GM21367 (cell line): ENCODE data around the gene ABCB6.
"Not testable (repeated sequence)": the region's sequence is repeated elsewhere in the genome, so short reads cannot be mapped to it uniquely, and the experiment has no call there.

Source experiments
- ATAC-seq: cut with Tn5 transposase; IDR thresholded peaks from one replicate; pipeline ENCODE4 v1.9.1; 2021; ENCODE audit not compliant: unreplicated experiment

ABCB6 gene

DNA sequence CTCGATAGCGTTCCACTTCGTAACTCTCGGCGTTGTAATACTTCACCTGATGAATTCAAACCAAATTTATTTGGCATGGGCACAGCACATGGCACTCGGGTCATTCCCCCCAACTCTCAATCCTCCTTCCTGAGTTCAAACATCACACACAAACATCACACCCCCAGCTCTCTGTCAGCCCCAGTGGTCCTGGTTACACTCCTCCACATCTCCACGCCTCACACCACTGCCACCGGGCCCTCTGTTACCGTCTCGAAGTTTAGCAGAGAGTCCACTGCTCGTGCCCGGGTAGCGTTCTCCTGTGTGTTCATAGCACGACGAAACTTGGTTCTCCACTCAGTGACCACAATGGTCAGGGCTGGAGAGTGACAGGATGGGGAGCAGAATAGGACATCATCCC is 4.6 kb downstream of the ABCB6 start:
- ATAC-seq, result no peak

DNA sequence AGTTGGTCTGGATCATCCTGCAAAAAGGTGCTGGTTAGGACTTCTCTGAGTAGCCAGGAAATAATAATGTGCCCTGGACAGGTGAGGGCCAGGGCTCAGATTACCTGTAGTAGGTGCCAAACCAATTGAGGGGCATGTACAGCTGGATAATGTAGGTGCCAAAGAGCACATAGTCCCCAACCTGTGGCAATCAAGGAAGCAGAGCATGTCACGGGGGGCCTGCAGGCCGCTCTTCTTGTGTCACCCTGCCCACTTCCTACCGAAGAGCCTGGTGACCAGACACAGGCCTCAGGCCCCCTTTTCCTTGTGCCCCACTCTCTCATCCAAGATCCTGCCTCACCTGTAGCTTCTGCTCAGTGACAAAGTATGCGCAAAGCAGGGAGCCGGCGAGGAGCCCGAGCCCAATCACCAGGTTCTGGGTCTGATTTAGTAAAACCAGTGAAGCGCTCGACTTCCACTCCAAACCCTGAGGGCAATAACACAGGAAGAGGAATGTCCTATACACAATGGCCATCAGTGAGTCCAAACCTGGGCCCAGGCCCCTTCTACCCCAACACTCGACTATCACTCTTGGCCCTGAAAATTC is 5.2 kb downstream of the ABCB6 start:
- ATAC-seq, result no peak

DNA sequence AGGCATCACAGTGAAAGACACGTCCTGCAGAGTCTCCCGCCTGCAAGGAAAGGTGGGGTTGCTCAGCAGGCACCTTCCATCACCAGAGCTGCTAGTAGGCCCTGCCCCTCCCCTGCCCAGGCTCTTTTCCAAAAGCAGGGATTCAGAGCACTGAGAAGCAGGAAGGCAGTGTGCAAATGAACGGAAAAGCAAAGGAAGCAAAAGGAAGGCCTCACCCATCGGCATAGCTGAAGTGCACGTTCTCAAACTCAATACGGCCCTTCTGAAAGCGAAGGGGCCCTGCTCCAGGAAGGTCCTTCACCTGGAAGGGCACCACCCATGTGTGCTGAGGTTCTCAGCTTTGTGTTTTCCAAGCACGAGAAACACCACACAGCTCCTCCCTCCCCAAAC is 5.7 kb downstream of the ABCB6 start:
- no peak for ATAC-seq

DNA sequence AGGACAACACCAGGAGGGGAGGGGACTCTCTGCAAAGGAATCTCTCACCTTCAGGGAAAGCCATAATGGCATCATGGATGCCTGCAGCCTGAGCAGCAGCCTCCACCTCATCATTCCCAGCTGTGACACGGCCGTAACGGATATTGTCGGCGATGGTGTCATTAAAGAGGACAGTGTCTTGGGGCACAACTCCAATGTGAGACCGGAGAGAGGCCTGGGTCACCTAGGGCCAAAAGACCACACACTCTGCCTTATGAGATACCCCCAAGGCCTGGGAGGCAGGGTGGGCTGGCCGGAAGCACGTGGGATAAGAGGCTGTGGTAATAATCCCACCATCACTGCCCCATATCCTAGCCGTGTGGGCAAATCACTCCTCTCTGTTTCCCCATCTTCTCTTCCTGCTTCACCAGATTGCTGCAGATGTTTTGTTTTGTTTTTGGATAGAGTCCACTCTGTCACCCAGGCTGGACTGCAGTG is 7.8 kb downstream of the ABCB6 start:
- ATAC-seq, result no peak

DNA sequence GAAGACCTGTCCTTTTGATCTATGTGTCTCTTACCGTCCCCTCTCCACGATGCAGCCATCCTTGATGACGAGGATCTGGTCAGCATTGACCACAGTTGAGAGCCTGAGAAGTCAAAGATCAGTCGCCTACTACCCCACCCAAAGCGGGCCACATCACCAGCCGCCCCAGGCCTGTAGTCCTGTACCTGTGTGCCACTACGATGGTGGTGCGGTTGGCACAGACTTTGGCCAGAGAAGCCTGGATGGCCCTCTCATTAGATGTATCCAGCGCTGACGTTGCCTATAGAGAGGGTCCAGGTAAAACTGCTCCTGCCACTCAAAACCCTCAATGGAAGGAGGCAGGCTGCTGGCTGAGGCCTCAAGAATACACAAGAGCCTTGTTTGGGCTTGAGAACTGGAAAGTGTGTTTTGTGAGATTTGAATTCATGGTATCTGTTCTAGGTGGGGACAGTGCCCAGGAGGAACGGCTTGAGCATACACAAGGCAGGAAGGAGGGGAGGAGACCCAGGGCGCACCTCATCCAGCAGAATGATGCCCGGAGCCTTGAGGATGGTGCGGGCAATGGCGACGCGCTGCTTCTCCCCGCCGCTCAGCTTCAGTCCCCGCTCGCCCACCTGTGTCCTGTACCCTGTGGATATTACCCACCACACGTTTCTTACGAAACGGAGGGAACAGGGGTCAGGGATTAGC is 8.4 kb downstream of the ABCB6 start:
- ATAC-seq, result no peak

DNA sequence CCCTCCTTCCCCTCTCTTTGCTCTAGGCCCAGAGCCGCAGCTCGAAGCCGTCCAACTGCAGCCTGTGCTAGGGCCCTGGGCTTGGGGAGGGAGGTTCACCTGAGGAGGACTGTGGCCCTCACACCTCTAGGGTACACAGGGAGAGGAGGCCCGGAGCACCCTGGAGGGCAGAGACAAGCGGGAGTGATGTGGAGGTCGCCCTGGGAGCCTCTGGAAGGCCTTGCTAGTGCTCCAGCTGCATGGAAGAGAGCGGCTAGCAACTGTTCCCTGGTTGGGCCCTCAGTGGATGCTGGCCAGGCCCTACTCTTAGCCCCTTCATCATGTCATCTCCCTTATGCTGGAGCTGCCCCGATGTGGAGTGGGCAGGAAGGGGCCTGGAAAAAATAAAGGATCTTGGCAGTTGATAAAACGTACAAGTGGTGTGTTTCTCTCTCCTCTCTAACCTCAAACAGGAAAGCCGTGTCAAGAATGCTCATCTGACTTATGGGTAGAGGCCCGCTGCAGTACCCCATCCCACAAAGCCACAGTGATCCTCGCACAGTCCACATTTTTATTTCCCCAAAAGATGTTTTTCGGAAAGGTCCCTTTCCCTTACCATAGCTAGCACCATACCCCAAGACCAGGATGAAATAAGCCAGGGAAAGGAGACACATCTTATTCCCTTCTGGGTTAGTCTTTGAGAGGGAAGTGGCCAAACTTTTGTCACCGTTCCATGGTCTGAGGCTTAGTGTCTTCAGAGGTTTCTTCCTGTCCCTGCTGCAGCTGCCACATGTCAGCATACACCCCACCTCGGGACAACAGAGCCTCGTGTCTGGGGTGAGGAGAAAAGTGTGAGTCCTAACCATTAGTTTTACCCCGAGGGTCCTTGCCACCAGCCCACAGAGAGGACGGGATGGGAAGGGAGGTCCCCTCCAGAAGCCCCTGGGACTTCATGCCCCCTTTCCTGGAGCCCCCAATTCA is 9.2 kb downstream of the ABCB6 start:
- no peak for ATAC-seq

DNA sequence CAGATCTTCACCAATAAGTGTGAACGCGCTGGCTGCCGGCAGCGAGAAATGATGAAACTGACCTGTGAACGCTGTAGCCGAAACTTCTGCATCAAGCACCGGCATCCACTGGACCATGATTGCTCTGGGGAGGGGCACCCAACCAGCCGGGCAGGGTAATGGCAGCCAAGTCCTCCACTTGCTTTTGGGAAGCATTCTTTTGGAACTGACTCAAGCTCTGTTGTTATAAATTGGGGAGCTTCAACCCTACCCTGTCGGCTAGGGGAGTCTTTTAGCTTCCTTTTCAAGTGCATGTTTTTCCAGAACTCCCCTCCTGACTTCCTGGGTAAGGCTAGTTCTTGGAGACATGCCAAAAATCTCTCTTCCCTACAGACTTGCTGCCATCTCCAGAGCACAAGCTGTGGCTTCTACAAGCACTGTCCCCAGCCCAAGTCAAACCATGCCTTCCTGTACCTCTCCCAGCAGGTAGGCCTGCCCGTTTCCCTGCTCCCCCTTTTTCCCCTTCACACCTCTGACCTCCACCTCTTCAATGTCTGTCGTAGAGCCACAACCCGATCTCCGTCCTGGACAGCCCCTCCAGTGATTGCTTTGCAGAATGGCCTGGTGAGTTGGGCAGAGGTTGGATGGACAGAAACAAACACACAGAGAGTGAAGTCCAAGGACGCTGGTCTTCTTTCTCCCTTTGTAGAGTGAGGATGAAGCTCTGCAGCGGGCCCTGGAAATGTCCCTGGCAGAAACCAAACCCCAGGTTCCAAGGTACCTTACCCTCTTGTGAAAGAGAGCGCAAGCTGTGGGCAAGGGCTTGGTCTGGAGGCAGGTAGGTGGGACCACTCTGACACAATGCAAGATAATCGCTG is 10.6 kb downstream of the ABCB6 start:
- ATAC-seq, result no peak

DNA sequence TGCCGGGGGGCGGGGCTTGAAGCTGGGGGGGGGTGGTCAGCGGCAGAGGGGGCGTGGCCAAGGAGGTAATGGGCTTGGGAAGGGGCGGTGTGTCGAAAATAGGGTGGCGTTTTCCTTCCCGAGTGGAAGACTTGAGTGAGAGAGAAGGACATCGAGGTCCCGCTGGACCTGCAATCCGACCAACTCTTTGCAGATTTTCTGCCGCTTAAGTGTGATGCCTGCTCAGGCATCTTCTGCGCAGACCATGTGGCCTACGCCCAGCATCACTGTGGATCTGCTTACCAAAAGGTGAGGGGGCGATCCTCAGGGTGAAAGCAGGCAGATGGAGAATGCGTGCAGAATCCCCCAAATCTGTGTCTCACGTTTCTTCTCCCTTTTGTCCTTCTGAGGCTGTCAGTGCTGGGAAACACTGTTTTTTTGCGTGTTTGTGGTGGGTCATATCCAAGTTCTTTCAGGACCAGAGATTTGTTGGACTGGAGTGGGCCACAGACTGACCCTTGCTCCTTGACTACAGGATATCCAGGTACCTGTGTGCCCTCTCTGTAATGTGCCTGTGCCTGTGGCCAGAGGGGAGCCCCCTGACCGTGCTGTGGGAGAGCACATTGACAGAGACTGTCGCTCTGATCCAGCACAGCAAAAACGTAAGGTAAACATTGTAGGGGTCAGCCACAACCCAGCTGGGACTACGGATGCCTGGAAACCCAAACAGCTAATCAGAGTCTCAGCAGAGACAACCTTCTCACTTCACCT is 11.4 kb downstream of the ABCB6 start:
- ATAC-seq, result no peak

DNA sequence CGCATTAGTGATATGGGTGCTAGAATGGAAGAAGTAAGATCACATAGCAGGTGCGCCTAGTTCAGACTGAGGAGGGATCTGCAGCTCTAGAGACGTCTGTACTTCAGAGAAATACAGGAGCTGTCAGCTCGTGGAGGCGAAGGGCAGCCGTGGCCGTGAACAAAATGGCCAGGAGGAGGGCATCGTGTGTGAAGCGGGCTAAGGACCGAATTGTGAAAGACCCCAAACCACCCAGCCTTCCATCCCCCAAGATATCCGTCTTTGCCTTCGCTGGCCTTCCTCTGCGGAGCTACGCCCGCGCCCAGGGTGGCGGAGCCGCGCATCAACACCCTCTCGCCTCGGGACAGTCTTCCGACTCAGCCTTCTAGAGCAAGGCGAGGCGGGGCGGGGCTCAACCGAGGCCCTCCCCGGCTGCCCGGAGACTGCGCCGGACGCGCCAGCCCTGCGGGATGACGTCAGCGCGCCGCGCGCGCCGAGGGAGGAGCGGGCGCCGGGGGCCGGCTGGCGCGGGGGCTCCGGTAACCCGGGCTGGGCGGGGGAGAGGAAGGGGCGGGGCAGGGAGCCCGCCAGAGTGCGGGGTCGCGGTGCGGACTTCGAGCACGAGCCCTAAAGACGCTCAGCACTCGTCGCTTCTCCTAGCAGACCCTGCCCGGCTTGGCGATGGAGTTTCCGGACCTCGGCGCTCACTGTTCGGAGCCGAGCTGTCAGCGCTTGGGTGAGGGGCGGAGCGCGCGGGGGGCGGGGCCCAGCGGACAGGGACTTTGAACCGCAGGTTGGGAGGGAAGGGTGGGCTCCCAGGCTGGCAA is 12.2 kb downstream of the ABCB6 start, which contains the start of gene ZFAND2B:
Gene ZFAND2B (plus strand): TSS at position 455 of the 806 bp plus-strand sequence. CDS start 206 bp downstream, at position 661.
- peak; percentile 94 for ATAC-seq

DNA sequence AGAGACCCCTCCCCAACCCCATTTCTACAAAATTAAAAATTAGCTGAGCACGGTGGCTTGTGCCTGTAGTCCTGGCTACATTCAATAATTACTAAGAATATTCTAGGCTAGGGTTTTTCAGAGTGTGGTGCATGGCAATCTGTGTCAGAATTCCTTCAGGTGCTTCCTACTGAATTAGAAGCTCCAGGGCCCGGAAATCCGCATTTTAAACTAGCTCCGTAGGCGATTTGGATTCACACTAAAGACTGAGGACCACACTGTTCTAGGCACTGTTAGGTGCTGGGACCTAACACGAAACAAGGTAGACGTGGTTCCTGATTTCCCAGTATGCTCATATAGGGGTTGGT is 12.8 kb downstream of the ABCB6 start:
- ATAC-seq, result no peak

DNA sequence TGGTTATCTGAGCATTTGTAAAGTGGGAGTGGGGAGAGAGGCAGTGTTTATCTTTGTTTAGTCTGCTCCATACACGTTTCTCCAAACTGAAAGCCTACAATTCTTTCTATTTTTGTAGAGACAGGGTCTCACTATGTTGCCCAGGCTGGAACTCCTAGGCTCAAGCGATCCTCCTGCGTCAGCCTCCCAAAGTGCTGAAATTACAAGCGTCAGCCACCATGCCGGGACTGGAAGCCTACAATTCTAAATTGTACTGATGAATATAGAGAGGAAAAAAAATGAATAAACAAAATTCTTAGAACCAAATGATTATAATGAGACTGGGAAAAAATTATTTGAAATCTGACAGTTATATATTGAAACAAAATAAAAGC is 13.6 kb downstream of the ABCB6 start:
- no peak for ATAC-seq

DNA sequence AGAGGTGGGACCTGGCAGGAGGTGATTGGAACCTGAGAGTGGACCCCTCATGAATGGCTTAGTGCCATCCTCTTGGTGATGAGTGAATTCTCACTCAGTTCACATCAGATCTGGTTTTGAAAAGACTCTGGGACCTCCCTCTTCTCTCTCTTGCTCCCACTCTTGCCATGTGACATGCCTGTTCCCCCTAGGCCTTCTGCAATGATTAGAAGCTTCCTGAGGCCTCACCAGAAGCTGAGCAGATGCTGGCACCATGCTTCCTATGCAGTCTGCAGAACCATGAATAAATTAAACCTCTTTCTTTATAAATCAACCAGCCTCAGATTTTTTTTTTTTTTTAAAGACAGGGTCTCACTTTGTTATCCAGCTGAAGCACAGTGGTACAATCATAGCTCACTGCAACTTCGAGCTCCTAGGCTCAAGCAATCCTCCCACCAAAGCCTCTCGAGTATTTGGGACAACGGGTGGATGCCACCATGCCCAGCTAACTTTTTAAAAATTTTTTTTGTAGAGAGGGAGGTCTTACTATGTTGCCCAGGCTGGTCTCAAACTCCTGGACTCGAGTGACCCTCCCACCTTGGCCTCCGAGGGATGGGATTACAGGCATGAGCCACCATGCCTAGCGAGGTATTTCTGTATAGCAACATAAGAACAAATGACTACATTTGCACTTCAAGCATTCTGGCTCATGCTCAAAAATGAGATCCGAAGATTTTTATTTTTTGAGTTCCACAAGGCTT is 14.2 kb downstream of the ABCB6 start:
- ATAC-seq, result no peak

DNA sequence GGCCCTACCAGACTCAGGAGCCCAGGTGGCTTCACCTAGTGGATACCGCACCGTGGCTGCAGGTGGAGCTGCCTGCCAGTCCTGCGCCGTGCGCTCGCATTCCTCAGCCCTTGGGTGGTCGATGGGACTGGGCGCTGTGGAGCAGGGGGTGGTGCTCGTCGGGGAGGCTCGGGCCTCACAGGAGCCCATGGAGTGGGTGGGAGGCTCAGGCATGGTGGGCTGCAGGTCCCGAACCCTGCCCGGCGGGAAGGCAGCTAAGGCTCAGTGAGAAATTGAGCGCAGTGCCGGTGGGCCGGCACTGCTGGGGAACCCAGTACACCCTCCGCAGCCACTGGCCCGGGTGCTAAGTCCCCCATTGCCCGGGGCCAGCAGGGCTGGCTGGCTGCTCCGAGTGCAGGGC is 17.4 kb downstream of the ABCB6 start:
- ATAC-seq, result not testable (repeated sequence)

DNA sequence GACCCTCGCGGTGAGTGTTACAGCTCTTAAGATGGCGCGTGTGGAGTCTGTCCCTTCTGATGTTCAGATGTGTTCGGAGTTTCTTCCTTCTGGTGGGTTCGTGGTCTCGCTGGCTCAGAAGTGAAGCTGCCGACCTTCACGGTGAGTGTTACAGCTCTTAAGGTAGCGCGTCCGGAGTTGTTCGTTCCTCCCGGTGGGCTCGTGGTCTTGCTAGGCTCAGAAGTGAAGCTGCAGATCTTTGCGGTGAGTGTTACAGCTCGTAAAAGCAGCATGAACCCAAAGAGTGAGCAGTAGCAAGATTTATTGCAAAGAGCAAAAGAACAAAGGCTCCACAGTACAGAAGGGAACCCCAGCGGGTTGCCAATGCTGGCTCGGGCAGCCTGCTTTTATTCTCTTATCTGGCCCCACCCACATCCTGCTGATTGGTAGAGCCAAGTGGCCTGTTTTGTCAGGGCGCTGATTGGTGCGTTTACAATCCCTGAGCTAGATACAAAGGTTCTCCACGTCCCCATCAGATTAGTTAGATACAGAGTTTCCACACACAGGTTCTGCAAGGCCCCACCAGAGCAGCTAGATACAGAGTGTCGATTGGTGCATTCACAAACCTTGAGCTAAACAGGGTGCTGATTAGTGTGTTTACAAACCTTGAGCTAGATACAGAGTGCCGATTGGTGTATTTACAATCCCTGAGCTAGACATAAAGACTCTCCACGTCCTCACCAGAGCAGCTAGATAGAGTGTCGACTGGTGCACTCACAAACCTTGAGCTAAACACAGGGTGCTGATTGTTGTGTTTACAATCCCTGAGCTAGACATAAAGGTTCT is 18.0 kb downstream of the ABCB6 start:
- ATAC-seq, result not testable (repeated sequence)

DNA sequence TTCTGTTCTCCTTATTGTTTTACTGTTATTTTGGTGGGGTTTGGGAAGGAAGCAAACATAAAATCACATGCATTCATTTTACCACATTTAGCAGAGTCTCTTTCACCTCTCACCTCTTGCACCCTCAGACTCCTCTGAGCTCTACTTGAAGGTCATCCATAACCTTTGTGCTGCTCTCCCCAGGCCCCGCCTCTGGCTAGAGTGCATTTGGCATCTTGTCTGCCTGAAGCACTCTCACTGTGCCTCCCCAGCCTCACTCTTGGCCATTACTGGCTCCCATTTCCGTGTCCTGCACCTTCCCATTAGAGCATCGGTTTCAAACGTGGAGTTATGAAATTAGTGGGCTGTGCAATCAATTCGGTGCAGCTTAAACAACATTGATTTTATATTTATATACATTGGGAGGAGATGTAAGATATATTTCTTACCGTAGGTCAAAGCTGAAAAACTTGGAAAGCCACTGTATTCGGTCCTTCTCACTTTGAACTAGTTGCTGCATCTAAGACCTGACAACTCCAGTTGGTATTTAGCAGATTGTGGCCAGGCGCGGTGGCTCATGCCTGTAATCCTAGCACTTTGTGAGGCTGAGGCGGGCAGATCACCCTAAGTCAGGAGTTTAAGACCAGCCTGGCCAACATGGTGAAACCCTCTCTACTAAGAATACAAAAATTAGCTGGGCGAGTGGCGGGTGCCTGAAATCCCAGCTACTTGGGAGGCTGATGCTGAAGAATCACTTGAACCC is 19.1 kb downstream of the ABCB6 start:
- ATAC-seq, result no peak

DNA sequence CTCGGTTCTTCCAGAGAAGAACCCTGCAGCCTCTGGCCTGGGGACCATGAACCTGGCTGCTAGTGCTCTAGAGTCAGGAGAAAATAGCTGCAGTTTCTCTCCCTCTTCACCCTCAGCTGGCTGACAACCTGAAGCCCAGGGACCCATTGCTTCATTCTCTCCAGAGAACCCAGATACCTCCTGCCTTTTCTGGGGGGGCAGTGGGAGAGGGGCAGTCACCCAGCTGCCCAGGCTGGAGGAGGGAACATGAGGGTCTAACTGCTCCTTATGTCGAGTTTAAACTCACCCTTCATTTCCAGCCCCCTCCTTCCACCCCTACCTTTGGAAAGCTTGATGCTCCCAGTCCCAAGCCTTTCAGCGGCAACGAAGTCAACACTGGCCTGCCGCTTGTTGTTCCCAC is 19.8 kb downstream of the ABCB6 start:
- ATAC-seq, result no peak

DNA sequence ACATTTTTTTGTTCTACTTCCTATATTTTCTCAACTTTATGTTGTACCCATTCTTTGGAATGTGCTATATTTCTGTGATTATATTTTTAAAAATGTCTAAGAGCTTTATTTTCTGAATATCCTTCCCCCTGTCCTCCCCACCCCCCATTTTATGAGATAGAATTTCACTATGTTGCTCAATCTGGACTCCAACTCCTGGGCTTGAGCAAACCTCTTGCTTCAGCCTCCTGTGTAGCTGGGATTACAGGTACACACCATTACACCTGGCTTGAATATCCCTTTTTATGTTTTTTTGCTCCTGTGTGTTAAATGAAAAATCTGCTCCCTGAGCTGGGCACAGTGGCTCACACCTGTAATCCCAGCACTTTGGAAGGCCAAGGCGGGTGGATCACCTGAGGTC is 21.4 kb downstream of the ABCB6 start:
- ATAC-seq, result no peak
